ENCODE data around the gene CASKIN1. TPM values are rescaled to one million over a fixed set of nuclear protein-coding genes. Genes with fewer than 3 reads are reported as not detected.

The CASKIN1 gene
- total RNA-seq, 2 donors from 2014 or later, result not detected

- DNase-seq (ENCODE audit: low spot score) (no peak), ATAC-seq (ENCODE audit: insufficient number of reproducible peaks, low FRiP score, low read depth) (no peak)
- TF ChIP-seq CTCF (IDR thresholded peaks at IDR 0.05), result no peak
- Histone ChIP-seq H3K27me3 (replicated peaks; ENCODE audit: insufficient read depth) (no peaks in the 10 kb centered on the region), H3K9me3 (no peaks in the 10 kb centered on the region), H3K27ac (no peak overlapping the region), H3K4me1 (ENCODE audit: control insufficient read depth in 1 of 2, low read depth in 2 of 2) (peaks cover 1 to 5% of the 10 kb centered on the region in 2 donors), H3K4me3 (no peak overlapping the region), H3K36me3 (peaks cover 67% of the 10 kb centered on the region)
Measured at GRCh38 chr16:2231016-2231931, 34.9 kb upstream of the CASKIN1 start.

GRCh38 chr16:2230376-2230775, 34.0 kb upstream of the CASKIN1 start:
- no peak for TF ChIP-seq CTCF (IDR thresholded peaks at IDR 0.05)
- H3K36me3 ChIP-seq, result peaks cover 62% of the 10 kb centered on the region

GRCh38 chr16:2229632-2230250, 33.3 kb upstream of the CASKIN1 start:
- TF ChIP-seq CTCF (IDR thresholded peaks at IDR 0.05), result no peak
- ATAC-seq (ENCODE audit: insufficient number of reproducible peaks, low FRiP score, low read depth) (no peak), DNase-seq (ENCODE audit: low spot score) (no peak)
- H3K36me3 ChIP-seq, result peaks cover 55% of the 10 kb centered on the region
- H3K27me3 ChIP-seq (replicated peaks; ENCODE audit: insufficient read depth), result no peaks in the 10 kb centered on the region
- no peak overlapping the region for H3K4me3 ChIP-seq
- H3K27ac ChIP-seq, result no peak overlapping the region
- H3K9me3 ChIP-seq, result no peaks in the 10 kb centered on the region
- peaks cover 5 to 6% of the 10 kb centered on the region in 2 donors for H3K4me1 ChIP-seq (ENCODE audit: control insufficient read depth in 1 of 2, low read depth in 2 of 2)

More at GRCh38 chr16:2230376-2230775, 34.0 kb upstream of the CASKIN1 start:
- H3K4me3 ChIP-seq, result no peak overlapping the region
- no peak for DNase-seq (ENCODE audit: low spot score)
- H3K27ac ChIP-seq, result no peak overlapping the region
- H3K4me1 ChIP-seq (ENCODE audit: control insufficient read depth in 1 of 2, low read depth in 2 of 2), result no peaks in the 10 kb centered on the region
- no peaks in the 10 kb centered on the region for H3K9me3 ChIP-seq
- H3K27me3 ChIP-seq (replicated peaks; ENCODE audit: insufficient read depth), result no peaks in the 10 kb centered on the region
- ATAC-seq (ENCODE audit: insufficient number of reproducible peaks, low FRiP score, low read depth), result no peak

GRCh38 chr16:2229091-2229490, 32.7 kb upstream of the CASKIN1 start:
- Histone ChIP-seq H3K4me1 (ENCODE audit: control insufficient read depth in 1 of 2, low read depth in 2 of 2) (peaks cover 11 to 13% of the 10 kb centered on the region in 2 donors), H3K27me3 (replicated peaks; ENCODE audit: insufficient read depth) (no peaks in the 10 kb centered on the region), H3K36me3 (peaks cover 50% of the 10 kb centered on the region), H3K9me3 (no peaks in the 10 kb centered on the region), H3K4me3 (no peak overlapping the region), H3K27ac (no peak overlapping the region)
- ATAC-seq (ENCODE audit: insufficient number of reproducible peaks, low FRiP score, low read depth) (no peak), DNase-seq (ENCODE audit: low spot score) (no peak)
- no peak for TF ChIP-seq CTCF (IDR thresholded peaks at IDR 0.05)

GRCh38 chr16:2228161-2228824, 31.9 kb upstream of the CASKIN1 start:
- peaks cover 12 to 14% of the 10 kb centered on the region in 2 donors for H3K4me1 ChIP-seq (ENCODE audit: control insufficient read depth in 1 of 2, low read depth in 2 of 2)
- TF ChIP-seq CTCF (IDR thresholded peaks at IDR 0.05), result no peak
- no peak for DNase-seq (ENCODE audit: low spot score)
- no peaks in the 10 kb centered on the region for H3K27me3 ChIP-seq (replicated peaks; ENCODE audit: insufficient read depth)
- H3K9me3 ChIP-seq, result no peaks in the 10 kb centered on the region
- ATAC-seq (ENCODE audit: insufficient number of reproducible peaks, low FRiP score, low read depth), result no peak
- no peak overlapping the region for H3K4me3 ChIP-seq
- no peak overlapping the region for H3K27ac ChIP-seq
- H3K36me3 ChIP-seq, result peaks cover 42% of the 10 kb centered on the region
